HL-60 (cell line): ENCODE measurements around the gene PPFIA2.
A peak's percentile ranks its signal among the peaks of the same experiment; 100 is the strongest.

Source experiments
- DNase-seq, 2 experiments: peaks; one replicate each; pipeline ENCODE4 v3.0.0-alpha.2; 2010 to 2020; ENCODE audit warnings: low read depth in 1 of 2, low spot score in 1 of 2
- H3K27ac ChIP-seq: fragments of 250-450 bp; sonication (Bioruptor Pico); replicated peaks from 2 replicates; pipeline ENCODE4 v1.5.1; 2020; ENCODE audit warnings: mild to moderate bottlenecking, moderate library complexity
- H3K27me3 ChIP-seq: fragments of 250-450 bp; sonication (Bioruptor Pico); 2 replicates; pipeline ENCODE4 v1.5.1; 2021; ENCODE audit warnings: mild to moderate bottlenecking, moderate library complexity; ENCODE audit not compliant: insufficient read depth, poor library complexity, severe bottlenecking
- H3K4me3 ChIP-seq: replicated peaks from 2 replicates; pipeline ENCODE4 v1.5.1; 2011; ENCODE audit warnings: mild to moderate bottlenecking, control low read depth, low read length; ENCODE audit not compliant: insufficient read depth
- GABPA ChIP-seq: IDR thresholded peaks from 2 replicates; pipeline ENCODE4 v1.6.1; 2012; ENCODE audit warnings: low read depth
- POLR2AphosphoS5 ChIP-seq: IDR thresholded peaks from 2 replicates; pipeline ENCODE4 v1.6.1; 2012; ENCODE audit warnings: low read depth
- SPI1 ChIP-seq: IDR thresholded peaks from 2 replicates; pipeline ENCODE4 v1.6.1; 2012; ENCODE audit warnings: low read depth, mild to moderate bottlenecking, borderline replicate concordance
- TF ChIP-seq, protein P1 (sequence below): IDR thresholded peaks from 2 replicates; pipeline ENCODE4 v1.6.1; 2012; ENCODE audit warnings: low read depth; ENCODE audit not compliant: insufficient replicate concordance
- TF ChIP-seq, protein P2 (sequence below): IDR thresholded peaks from one replicate; pipeline ENCODE4 v1.5.1; 2011; ENCODE audit warnings: low read length, control low read depth, inconsistent platforms; ENCODE audit not compliant: insufficient read depth

Gene PPFIA2

DNA sequence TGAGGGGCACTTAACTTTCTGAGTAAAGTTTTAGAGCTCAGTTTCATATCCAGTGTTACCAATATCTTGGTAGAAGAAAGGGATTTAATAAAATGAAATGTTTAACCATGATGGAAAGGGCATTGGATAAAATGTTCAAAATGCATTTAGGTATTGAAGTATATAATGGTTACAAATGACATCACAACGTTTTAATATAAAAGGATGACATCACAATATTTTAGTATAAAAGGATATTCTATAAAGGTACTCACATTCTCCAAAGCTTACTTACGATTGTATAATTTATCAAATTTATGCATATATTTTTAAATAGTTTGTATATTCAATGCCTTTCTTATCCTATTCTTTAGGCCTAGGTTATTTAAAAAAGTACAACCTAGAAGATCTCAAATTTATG lies 226.1 kb downstream of the PPFIA2 start:
- Histone ChIP-seq H3K27ac (no peak overlapping the region), H3K4me3 (no peak overlapping the region), H3K27me3 (no peaks in the 10 kb centered on the region)
- TF ChIP-seq POLR2AphosphoS5 (no peak), SPI1 (no peak), GABPA (no peak)
- TF ChIP-seq, protein P1, sequence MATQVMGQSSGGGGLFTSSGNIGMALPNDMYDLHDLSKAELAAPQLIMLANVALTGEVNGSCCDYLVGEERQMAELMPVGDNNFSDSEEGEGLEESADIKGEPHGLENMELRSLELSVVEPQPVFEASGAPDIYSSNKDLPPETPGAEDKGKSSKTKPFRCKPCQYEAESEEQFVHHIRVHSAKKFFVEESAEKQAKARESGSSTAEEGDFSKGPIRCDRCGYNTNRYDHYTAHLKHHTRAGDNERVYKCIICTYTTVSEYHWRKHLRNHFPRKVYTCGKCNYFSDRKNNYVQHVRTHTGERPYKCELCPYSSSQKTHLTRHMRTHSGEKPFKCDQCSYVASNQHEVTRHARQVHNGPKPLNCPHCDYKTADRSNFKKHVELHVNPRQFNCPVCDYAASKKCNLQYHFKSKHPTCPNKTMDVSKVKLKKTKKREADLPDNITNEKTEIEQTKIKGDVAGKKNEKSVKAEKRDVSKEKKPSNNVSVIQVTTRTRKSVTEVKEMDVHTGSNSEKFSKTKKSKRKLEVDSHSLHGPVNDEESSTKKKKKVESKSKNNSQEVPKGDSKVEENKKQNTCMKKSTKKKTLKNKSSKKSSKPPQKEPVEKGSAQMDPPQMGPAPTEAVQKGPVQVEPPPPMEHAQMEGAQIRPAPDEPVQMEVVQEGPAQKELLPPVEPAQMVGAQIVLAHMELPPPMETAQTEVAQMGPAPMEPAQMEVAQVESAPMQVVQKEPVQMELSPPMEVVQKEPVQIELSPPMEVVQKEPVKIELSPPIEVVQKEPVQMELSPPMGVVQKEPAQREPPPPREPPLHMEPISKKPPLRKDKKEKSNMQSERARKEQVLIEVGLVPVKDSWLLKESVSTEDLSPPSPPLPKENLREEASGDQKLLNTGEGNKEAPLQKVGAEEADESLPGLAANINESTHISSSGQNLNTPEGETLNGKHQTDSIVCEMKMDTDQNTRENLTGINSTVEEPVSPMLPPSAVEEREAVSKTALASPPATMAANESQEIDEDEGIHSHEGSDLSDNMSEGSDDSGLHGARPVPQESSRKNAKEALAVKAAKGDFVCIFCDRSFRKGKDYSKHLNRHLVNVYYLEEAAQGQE: no peak
- TF ChIP-seq, protein P2, sequence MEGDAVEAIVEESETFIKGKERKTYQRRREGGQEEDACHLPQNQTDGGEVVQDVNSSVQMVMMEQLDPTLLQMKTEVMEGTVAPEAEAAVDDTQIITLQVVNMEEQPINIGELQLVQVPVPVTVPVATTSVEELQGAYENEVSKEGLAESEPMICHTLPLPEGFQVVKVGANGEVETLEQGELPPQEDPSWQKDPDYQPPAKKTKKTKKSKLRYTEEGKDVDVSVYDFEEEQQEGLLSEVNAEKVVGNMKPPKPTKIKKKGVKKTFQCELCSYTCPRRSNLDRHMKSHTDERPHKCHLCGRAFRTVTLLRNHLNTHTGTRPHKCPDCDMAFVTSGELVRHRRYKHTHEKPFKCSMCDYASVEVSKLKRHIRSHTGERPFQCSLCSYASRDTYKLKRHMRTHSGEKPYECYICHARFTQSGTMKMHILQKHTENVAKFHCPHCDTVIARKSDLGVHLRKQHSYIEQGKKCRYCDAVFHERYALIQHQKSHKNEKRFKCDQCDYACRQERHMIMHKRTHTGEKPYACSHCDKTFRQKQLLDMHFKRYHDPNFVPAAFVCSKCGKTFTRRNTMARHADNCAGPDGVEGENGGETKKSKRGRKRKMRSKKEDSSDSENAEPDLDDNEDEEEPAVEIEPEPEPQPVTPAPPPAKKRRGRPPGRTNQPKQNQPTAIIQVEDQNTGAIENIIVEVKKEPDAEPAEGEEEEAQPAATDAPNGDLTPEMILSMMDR: no peak
- no peak for DNase-seq

DNA sequence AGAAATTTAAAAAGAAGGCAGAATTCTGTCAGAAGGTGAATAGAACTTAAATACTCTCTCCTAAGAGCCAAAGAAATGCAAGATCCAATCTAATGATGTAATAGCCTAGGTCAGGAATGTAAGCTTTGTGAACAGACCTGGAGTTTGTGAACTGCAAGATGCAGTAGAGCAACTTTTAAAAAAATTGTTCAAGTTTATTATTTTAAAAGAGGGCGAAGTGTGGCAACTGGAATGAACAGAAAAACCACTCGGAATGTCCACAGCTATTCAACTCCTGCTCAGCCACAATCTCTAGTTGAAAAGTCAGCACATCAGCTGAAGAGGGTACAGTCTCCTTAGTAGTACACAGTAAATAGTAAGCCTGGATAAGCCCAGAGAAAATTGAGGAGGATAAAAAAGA lies 228.8 kb downstream of the PPFIA2 start:
- Histone ChIP-seq H3K27me3 (no peaks in the 10 kb centered on the region), H3K27ac (no peak overlapping the region), H3K4me3 (no peak overlapping the region)
- DNase-seq: no peak
- TF ChIP-seq, protein P1: no peak
- TF ChIP-seq, protein P2: no peak
- TF ChIP-seq SPI1 (no peak), GABPA (no peak), POLR2AphosphoS5 (no peak)

DNA sequence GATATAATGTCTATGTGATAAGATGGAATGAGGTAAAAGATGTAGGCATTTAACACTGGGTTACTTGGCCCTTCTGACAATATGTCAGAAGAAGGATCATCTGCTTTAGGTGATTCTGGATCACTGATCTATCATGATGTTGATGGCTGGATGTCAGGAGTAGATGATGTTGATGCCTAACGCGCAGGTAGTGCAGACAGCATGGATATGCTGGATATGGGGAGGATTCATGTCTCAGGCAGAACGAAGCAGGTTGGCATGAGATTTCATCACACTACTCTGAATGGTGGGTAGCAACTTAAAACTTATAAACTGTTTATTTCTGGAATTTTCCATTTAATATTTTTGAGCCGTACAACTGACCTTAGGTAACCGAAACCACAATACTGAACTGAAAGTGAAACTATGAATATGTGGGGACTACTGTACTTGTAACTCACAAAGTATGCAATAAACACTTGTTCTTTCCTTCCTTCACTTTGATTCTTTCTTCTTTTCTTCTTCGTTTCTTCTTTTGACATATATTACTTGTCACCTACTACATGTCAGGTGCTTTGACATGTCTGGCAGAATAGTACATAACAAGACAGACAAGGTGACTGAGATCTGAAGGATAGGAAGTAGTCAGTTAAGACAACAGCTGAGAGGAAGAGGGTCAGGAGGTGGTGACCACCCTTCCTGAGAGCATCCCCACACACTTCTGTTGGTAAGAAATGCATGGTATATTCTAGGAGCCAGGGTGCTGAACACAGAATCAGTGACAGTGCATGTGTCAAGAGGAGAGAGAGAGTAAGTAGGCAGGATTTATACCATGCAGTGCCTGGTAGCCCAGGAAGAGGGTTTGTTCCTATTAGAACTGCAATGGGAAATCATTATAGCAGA lies 238.8 kb downstream of the PPFIA2 start:
- no peak for DNase-seq
- TF ChIP-seq, protein P1: no peak
- TF ChIP-seq POLR2AphosphoS5: no peak
- TF ChIP-seq GABPA: no peak
- TF ChIP-seq, protein P2: no peak

More for the DNA sequence above, 238.8 kb downstream of the PPFIA2 start:
- H3K27ac ChIP-seq: no peak overlapping the region
- H3K4me3 ChIP-seq: peak overlapping the region; percentile 22
- H3K27me3 ChIP-seq: no peaks in the 10 kb centered on the region
